ENCODE measurements around the gene THOP1. TPM values are rescaled to one million over a fixed set of nuclear protein-coding genes. Genes with fewer than 3 reads are reported as not detected.

Gene THOP1
- total RNA-seq, 1 experiment from 2014 or later: 143 TPM

GRCh38 chr19:2815191-2815614 lies 29.9 kb downstream of the THOP1 start:
- ChIA-PET CTCF (no interaction called here), POLR2A (no interaction called here)
- TF ChIP-seq, protein P1, sequence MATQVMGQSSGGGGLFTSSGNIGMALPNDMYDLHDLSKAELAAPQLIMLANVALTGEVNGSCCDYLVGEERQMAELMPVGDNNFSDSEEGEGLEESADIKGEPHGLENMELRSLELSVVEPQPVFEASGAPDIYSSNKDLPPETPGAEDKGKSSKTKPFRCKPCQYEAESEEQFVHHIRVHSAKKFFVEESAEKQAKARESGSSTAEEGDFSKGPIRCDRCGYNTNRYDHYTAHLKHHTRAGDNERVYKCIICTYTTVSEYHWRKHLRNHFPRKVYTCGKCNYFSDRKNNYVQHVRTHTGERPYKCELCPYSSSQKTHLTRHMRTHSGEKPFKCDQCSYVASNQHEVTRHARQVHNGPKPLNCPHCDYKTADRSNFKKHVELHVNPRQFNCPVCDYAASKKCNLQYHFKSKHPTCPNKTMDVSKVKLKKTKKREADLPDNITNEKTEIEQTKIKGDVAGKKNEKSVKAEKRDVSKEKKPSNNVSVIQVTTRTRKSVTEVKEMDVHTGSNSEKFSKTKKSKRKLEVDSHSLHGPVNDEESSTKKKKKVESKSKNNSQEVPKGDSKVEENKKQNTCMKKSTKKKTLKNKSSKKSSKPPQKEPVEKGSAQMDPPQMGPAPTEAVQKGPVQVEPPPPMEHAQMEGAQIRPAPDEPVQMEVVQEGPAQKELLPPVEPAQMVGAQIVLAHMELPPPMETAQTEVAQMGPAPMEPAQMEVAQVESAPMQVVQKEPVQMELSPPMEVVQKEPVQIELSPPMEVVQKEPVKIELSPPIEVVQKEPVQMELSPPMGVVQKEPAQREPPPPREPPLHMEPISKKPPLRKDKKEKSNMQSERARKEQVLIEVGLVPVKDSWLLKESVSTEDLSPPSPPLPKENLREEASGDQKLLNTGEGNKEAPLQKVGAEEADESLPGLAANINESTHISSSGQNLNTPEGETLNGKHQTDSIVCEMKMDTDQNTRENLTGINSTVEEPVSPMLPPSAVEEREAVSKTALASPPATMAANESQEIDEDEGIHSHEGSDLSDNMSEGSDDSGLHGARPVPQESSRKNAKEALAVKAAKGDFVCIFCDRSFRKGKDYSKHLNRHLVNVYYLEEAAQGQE (IDR thresholded peaks at IDR 0.05; ENCODE audit: insufficient read depth in 1 of 2, low read depth in 2 of 2, low read length in 1 of 2): no peak
- TF ChIP-seq TCF7L2 (IDR thresholded peaks at IDR 0.05; ENCODE audit: low read depth, low read length) (no peak), POLR2AphosphoS5 (IDR thresholded peaks at IDR 0.05; ENCODE audit: low read depth, low read length) (no peak), SIN3A (IDR thresholded peaks at IDR 0.05; ENCODE audit: borderline replicate concordance, insufficient read depth, low read depth, low read length) (no peak), CTCF (IDR thresholded peaks at IDR 0.05) (no peak)
- BruUV-seq (replicated peaks): no TSS peak
- Histone ChIP-seq H3K9me3 (ENCODE audit: control insufficient read depth, insufficient read depth, low read depth, low read length) (no peaks in the 10 kb centered on the region), H3K4me1 (ENCODE audit: control insufficient read depth, insufficient read depth, low read length) (no peaks in the 10 kb centered on the region), H3K27ac (ENCODE audit: low read length) (no peak overlapping the region), H3K4me3 (ENCODE audit: low read depth in 2 of 2, low read length in 2 of 2) (no peak overlapping the region), H3K27me3 (ENCODE audit: control insufficient read depth, insufficient read depth, low read length) (no peaks in the 10 kb centered on the region), H3K36me3 (ENCODE audit: control insufficient read depth, insufficient read depth, low read length) (no peaks in the 10 kb centered on the region)
- in situ Hi-C loops (cut with HindIII; ENCODE audit: low pct_unique_long_range_greater_than_20kb, low sequenced_read_pairs) (no loop called here), intact Hi-C loops (cut with micrococcal nuclease; ENCODE audit: unreplicated experiment) (no loop called here)
- DNase-seq (ENCODE audit: low read depth, low spot score) (no peak), ATAC-seq (no peak)

GRCh38 chr19:2815923-2816322 lies 30.6 kb downstream of the THOP1 start:
- no peak for DNase-seq (ENCODE audit: low read depth, low spot score)
- H3K36me3 ChIP-seq (ENCODE audit: control insufficient read depth, insufficient read depth, low read length): no peaks in the 10 kb centered on the region
- H3K4me3 ChIP-seq (ENCODE audit: low read depth in 2 of 2, low read length in 2 of 2): no peak overlapping the region
- CTCF ChIA-PET: no interaction called here
- intact Hi-C loops (cut with micrococcal nuclease; ENCODE audit: unreplicated experiment) (no loop called here), in situ Hi-C loops (cut with HindIII; ENCODE audit: low pct_unique_long_range_greater_than_20kb, low sequenced_read_pairs) (no loop called here)
- no TSS peak for BruUV-seq (replicated peaks)
- POLR2A ChIA-PET: no interaction called here
- TF ChIP-seq CTCF (IDR thresholded peaks at IDR 0.05): no peak
- TF ChIP-seq TCF7L2 (IDR thresholded peaks at IDR 0.05; ENCODE audit: low read depth, low read length): no peak
- TF ChIP-seq SIN3A (IDR thresholded peaks at IDR 0.05; ENCODE audit: borderline replicate concordance, insufficient read depth, low read depth, low read length): no peak
- no peak for TF ChIP-seq POLR2AphosphoS5 (IDR thresholded peaks at IDR 0.05; ENCODE audit: low read depth, low read length)
- TF ChIP-seq, protein P1 (IDR thresholded peaks at IDR 0.05; ENCODE audit: insufficient read depth in 1 of 2, low read depth in 2 of 2, low read length in 1 of 2): no peak
- H3K27ac ChIP-seq (ENCODE audit: low read length): no peak overlapping the region
- H3K27me3 ChIP-seq (ENCODE audit: control insufficient read depth, insufficient read depth, low read length): no peaks in the 10 kb centered on the region
- ATAC-seq: no peak
- no peaks in the 10 kb centered on the region for H3K4me1 ChIP-seq (ENCODE audit: control insufficient read depth, insufficient read depth, low read length)
- H3K9me3 ChIP-seq (ENCODE audit: control insufficient read depth, insufficient read depth, low read depth, low read length): no peaks in the 10 kb centered on the region

Data from Panc1 (cell line).